ENCODE data around the gene CORO2B. TPM values are rescaled to one million over a fixed set of nuclear protein-coding genes. Genes with fewer than 3 reads are reported as not detected.

Gene CORO2B
- total RNA-seq, 1 donor from 2014 or later, result 1.0 TPM

DNA sequence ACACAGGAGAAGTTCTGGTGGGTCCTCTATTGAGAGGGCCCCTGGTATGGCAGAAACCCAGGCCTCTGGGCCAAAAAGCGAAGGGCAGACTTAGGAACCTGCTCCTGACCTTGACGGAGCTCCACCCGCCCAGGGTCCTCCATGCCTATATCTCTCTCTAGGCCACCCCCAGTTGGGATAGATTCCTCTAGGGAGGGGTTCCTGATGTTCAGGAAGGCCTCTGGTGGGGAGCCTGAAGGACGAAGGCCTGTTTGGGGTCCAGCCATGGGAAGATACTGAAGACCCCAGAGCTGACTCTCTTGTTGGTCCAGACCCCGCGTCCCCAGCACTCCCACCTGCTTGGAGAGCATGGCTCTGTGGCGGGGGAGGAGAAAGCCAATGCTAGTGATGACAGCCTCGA, 104.2 kb downstream of the CORO2B start:
- Mint-ChIP-seq H3K9me3 (no peaks in the 10 kb centered on the region), H3K4me1 (peaks cover 16% of the 10 kb centered on the region), H3K27me3 (ENCODE audit: insufficient read depth, low read depth) (peaks cover 7% of the 10 kb centered on the region), H3K27ac (no peak overlapping the region), H3K36me3 (peaks cover 3% of the 10 kb centered on the region), H3K4me3 (no peak overlapping the region)
- Histone ChIP-seq H3K4me1 (peaks cover 5% of the 10 kb centered on the region), H3K9me3 (ENCODE audit: low read depth) (no peaks in the 10 kb centered on the region), H4K20me1 (ENCODE audit: low read depth) (no peaks in the 10 kb centered on the region), H3K27me3 (no peaks in the 10 kb centered on the region), H3K9ac (no peak overlapping the region), H3K4me2 (no peak overlapping the region), H3K79me2 (ENCODE audit: low read depth) (no peaks in the 10 kb centered on the region), H3F3A (ENCODE audit: low read depth) (no peaks in the 10 kb centered on the region), H2AFZ (replicated peaks) (no peak overlapping the region), H3K4me3 (no peak overlapping the region), H3K27ac (no peak overlapping the region), H3K36me3 (no peaks in the 10 kb centered on the region)
- TF ChIP-seq EZH2phosphoT487 (IDR thresholded peaks at IDR 0.05), result no peak
- no peak for TF ChIP-seq EZH2 (IDR thresholded peaks at IDR 0.05)
- TF ChIP-seq, protein P1, sequence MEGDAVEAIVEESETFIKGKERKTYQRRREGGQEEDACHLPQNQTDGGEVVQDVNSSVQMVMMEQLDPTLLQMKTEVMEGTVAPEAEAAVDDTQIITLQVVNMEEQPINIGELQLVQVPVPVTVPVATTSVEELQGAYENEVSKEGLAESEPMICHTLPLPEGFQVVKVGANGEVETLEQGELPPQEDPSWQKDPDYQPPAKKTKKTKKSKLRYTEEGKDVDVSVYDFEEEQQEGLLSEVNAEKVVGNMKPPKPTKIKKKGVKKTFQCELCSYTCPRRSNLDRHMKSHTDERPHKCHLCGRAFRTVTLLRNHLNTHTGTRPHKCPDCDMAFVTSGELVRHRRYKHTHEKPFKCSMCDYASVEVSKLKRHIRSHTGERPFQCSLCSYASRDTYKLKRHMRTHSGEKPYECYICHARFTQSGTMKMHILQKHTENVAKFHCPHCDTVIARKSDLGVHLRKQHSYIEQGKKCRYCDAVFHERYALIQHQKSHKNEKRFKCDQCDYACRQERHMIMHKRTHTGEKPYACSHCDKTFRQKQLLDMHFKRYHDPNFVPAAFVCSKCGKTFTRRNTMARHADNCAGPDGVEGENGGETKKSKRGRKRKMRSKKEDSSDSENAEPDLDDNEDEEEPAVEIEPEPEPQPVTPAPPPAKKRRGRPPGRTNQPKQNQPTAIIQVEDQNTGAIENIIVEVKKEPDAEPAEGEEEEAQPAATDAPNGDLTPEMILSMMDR (IDR thresholded peaks at IDR 0.05), result no peak
- DNase-seq (ENCODE audit: low spot score), result no peak

DNA sequence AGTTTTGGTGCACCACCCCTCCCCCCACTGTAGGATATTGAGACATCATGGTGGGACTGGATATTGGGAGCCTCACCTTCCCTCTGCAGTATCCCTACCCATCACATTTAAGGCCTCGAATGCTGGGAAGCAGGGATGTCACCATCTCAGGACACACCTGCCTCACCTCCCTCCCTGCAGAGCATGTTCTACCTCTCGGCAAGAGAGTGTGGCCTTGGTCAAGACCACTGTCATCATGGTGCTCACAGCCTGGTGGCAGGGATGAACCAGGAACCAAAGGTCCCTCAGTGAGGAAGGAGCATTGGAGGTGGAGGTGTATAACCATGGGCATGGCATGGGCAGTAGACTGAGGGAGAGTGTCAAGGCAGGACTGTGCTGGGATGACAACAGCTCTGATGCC, 104.8 kb downstream of the CORO2B start:
- TF ChIP-seq, protein P1 (IDR thresholded peaks at IDR 0.05), result no peak
- no peak for TF ChIP-seq EZH2 (IDR thresholded peaks at IDR 0.05)
- no peak for TF ChIP-seq EZH2phosphoT487 (IDR thresholded peaks at IDR 0.05)
- peaks cover 5% of the 10 kb centered on the region for H3K4me1 ChIP-seq
- no peaks in the 10 kb centered on the region for H3K27me3 ChIP-seq
- DNase-seq (ENCODE audit: low spot score), result no peak
- H4K20me1 ChIP-seq (ENCODE audit: low read depth), result no peaks in the 10 kb centered on the region
- H3K9ac ChIP-seq, result no peak overlapping the region
- H3K9me3 ChIP-seq (ENCODE audit: low read depth), result no peaks in the 10 kb centered on the region
- H3K79me2 ChIP-seq (ENCODE audit: low read depth), result no peaks in the 10 kb centered on the region
- Mint-ChIP-seq H3K9me3 (no peaks in the 10 kb centered on the region), H3K4me3 (no peak overlapping the region), H3K4me1 (peaks cover 14% of the 10 kb centered on the region), H3K27me3 (ENCODE audit: insufficient read depth, low read depth) (peaks cover 7% of the 10 kb centered on the region), H3K36me3 (peaks cover 3% of the 10 kb centered on the region), H3K27ac (no peak overlapping the region)
- H3K4me3 ChIP-seq, result no peak overlapping the region
- no peaks in the 10 kb centered on the region for H3K36me3 ChIP-seq
- no peaks in the 10 kb centered on the region for H3F3A ChIP-seq (ENCODE audit: low read depth)
- H3K4me2 ChIP-seq, result no peak overlapping the region
- H3K27ac ChIP-seq, result no peak overlapping the region
- no peak overlapping the region for H2AFZ ChIP-seq (replicated peaks)

DNA sequence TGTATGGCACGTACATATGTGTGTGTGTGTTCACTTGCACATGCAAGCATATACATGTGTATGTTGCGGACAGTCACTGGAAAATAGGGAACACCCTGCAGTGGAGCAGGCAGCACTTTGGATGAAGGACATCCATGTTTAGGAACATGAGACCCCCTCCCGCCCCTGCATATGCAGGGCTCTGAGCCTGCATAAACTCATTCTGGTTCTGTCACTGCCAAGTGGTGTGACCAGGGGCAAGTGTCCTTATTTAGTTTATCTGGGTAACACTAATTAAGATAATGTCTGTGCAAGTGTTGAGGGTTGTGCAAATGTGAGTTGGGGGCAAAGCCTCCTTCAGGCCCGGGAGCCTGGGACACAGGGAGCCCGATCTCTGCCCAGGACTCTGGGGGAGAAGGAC, 105.7 kb downstream of the CORO2B start:
- H3K4me3 Mint-ChIP-seq, result no peak overlapping the region
- no peak overlapping the region for H3K4me2 ChIP-seq
- no peak for DNase-seq (ENCODE audit: low spot score)

More for the DNA sequence above, 105.7 kb downstream of the CORO2B start:
- H3K4me1 ChIP-seq, result peaks cover 5% of the 10 kb centered on the region
- no peak overlapping the region for H3K9ac ChIP-seq
- Mint-ChIP-seq H3K27me3 (ENCODE audit: insufficient read depth, low read depth) (peaks cover 4% of the 10 kb centered on the region), H3K9me3 (no peaks in the 10 kb centered on the region), H3K4me1 (peaks cover 14% of the 10 kb centered on the region), H3K36me3 (peaks cover 3% of the 10 kb centered on the region), H3K27ac (no peak overlapping the region)
- no peak for TF ChIP-seq EZH2phosphoT487 (IDR thresholded peaks at IDR 0.05)
- TF ChIP-seq, protein P1 (IDR thresholded peaks at IDR 0.05), result no peak
- no peak for TF ChIP-seq EZH2 (IDR thresholded peaks at IDR 0.05)
- H3F3A ChIP-seq (ENCODE audit: low read depth), result no peaks in the 10 kb centered on the region
- no peak overlapping the region for H3K27ac ChIP-seq
- no peak overlapping the region for H3K4me3 ChIP-seq
- H4K20me1 ChIP-seq (ENCODE audit: low read depth), result no peaks in the 10 kb centered on the region
- no peaks in the 10 kb centered on the region for H3K79me2 ChIP-seq (ENCODE audit: low read depth)
- no peaks in the 10 kb centered on the region for H3K27me3 ChIP-seq
- H3K9me3 ChIP-seq (ENCODE audit: low read depth), result no peaks in the 10 kb centered on the region
- no peak overlapping the region for H2AFZ ChIP-seq (replicated peaks)
- H3K36me3 ChIP-seq, result no peaks in the 10 kb centered on the region

Measured in neural progenitor cell (in vitro differentiated cells).